ENCODE results near the gene INHBE. TPM values are rescaled to one million over a fixed set of nuclear protein-coding genes. Genes with fewer than 3 reads are reported as not detected.
"Not testable (repeated sequence)": the region's sequence is repeated elsewhere in the genome, so short reads cannot be mapped to it uniquely, and the experiment has no call there.

INHBE gene, protein sequence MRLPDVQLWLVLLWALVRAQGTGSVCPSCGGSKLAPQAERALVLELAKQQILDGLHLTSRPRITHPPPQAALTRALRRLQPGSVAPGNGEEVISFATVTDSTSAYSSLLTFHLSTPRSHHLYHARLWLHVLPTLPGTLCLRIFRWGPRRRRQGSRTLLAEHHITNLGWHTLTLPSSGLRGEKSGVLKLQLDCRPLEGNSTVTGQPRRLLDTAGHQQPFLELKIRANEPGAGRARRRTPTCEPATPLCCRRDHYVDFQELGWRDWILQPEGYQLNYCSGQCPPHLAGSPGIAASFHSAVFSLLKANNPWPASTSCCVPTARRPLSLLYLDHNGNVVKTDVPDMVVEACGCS
- total RNA-seq: 0.07 TPM in 1 of 2 replicates, not detected in the other

DNA sequence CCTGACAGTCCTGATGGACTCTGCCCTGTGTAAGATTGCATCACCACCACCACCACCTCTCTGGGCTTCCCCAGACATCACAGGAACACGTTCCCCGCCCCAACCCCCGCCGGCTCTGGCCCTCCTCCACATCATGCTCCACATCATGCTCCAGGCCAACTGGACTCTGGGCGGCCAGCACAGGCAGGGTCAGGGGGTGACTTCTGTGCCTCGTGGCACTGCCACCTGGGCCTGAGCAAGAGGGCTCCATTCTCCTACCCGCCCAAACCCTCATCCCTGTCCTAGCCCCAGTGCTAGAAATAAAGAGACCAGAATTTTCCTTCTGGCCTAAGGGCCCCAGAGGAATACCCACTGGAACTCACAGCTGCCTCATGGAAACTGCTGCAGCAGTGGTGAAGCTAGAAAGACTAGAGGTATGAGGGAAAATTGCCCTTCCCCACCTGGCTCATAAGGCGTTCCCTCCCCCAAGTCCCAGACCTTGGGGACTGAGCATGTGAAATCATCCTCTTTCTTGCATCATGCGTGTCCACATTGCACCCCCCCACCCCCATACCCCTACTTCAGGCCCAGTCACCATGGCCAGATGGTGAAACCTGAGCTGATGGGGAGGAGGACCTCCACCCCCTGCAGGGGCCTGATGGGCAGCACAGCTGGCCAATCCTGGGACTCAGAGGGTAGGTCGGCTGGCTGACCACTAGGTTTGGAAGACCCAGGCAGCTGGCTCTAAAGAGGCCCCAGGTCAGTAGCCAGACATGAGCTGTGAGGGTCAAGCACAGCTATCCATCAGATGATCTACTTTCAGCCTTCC lies at the start of gene INHBE:
Gene INHBE, plus strand, starts transcription at position 742 of the 808 bp plus-strand sequence. CDS start 230 bp downstream, outside the sequence.
- intact Hi-C loops (cut with micrococcal nuclease): no loop called here
- Mint-ChIP-seq H3K36me3 (ENCODE audit: low read depth) (no peaks in the 10 kb centered on the region), H3K27ac (peak within 1 kb of the TSS; percentile 7), H3K4me1 (peaks cover 24% of the 10 kb centered on the region), H3K27me3 (peaks cover 2% of the 10 kb centered on the region), H3K4me3 (peak within 1 kb of the TSS; percentile 53), H3K9me3 (no peaks in the 10 kb centered on the region)
- DNase-seq: no peak

DNA sequence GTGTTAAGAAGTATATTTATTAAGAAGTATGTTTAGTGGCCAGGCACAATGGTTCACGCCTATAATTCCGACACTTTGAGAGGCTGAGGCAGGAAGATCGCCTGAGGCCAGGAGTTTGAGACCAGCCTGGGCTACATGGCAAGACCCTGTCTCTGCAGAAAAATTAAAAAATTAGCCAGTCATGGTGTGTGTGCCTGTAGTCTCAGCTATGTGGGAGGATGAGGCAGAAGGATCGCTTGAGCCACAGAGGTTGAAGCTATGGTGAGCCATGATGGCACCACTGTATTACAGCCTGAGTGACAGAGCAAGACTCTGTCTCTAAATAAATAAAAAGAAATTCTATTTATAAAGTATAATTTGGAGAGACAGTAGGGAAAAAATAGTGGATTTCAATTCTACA lies 44.6 kb upstream of the INHBE start:
- no peaks in the 10 kb centered on the region for H3K27me3 Mint-ChIP-seq

DNA sequence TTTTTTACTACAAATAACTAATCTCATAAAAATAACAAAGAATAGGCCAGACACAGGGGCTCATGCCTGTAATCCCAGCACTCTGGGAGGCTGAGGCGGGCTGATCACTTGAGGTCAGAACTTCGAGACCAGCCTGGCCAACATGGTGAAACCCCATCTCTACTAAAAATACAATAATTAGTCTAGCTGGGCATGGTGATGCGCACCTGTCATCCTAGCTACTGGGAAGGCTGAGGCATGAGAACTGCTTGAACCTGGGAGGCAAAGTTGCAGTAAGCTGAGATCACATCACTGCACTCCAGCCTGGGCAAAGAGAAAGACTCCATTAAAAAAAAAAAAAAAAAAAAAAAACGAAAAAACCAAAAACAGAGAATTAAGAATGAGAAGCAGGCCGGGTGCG lies 40.9 kb upstream of the INHBE start:
- H3K4me3 Mint-ChIP-seq; H3K4me1 Mint-ChIP-seq; DNase-seq; H3K27ac Mint-ChIP-seq; H3K9me3 Mint-ChIP-seq; intact Hi-C loops (cut with micrococcal nuclease); H3K27me3 Mint-ChIP-seq: not testable (repeated sequence)
- peaks cover 10% of the 10 kb centered on the region for H3K36me3 Mint-ChIP-seq (ENCODE audit: low read depth)

More for the DNA sequence above, 44.6 kb upstream of the INHBE start:
- no peak for DNase-seq
- peaks cover 6% of the 10 kb centered on the region for H3K36me3 Mint-ChIP-seq (ENCODE audit: low read depth)
- no peak overlapping the region for H3K27ac Mint-ChIP-seq
- peaks cover 2% of the 10 kb centered on the region for H3K4me1 Mint-ChIP-seq
- intact Hi-C loops (cut with micrococcal nuclease): no loop called here
- no peaks in the 10 kb centered on the region for H3K9me3 Mint-ChIP-seq
- no peak overlapping the region for H3K4me3 Mint-ChIP-seq

DNA sequence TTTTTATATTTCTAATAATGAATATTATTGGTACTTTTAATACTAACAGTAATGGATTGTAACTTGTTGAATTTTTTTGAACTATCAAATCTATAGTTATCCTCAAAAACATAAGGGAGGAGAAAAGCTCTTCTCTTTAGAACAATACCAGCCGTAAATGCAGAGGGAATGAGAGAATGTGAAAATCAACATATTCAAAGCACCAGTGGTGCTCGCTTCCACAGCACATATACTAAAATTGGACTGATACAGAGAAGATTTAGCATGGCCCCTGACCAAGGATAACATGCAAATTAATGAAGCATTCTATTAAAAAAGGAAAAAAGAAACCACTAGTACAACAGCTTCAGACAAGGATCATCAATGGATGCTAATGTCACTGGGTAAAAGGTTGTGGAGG lies 40.0 kb upstream of the INHBE start:
- H3K27ac Mint-ChIP-seq: no peak overlapping the region
- intact Hi-C loops (cut with micrococcal nuclease): no loop called here
- no peaks in the 10 kb centered on the region for H3K27me3 Mint-ChIP-seq
- H3K4me1 Mint-ChIP-seq: peaks cover 5% of the 10 kb centered on the region
- H3K9me3 Mint-ChIP-seq: no peaks in the 10 kb centered on the region
- H3K36me3 Mint-ChIP-seq (ENCODE audit: low read depth): peaks cover 14% of the 10 kb centered on the region
- no peak overlapping the region for H3K4me3 Mint-ChIP-seq
- no peak for DNase-seq

DNA sequence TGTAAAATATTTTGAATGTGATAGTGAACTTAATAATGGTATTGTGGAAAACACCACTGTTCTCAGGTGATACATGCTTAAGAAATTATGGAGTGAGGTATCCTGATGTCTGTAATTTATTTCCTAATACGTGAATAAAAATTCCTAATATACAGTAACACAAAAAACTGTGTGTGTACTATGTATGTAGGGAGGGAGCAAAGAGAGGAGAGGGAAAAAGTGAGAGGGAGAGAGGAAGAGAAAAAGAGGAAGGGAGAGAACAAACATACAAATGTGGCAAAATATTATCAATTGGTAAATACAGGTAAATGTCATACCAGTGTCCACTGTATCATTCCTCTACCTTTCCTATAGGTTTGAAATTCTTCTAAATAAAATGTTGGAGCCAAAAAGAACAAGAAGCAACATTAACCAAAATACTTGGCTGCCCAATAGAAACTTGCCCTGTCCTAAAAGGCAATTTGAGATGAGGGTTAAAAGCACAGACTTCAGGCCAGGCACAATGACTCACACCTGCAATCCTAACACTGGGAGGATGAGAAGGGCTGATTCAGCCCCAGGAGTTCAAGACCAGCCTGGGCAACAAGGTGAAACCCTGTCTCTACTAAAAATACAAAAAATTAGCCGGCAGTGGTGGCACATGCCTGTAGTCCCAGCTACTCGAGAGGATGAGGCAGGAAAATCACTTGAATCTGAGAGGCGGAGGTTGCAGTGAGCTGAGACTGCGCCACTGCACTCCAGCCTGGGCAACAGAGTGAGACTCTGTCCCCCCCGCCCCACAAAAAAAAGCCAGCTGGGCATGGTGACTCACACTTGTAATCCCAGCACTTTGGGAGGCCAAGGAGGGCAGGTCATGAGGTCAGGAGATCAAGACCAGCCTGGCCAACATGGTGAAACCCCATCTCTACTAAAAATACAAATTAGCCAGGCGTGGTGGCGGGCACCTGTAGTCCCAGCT lies 38.8 kb upstream of the INHBE start:
- H3K27ac Mint-ChIP-seq: no peak overlapping the region
- H3K4me3 Mint-ChIP-seq: no peak overlapping the region
- intact Hi-C loops (cut with micrococcal nuclease): no loop called here
- DNase-seq: no peak
- H3K27me3 Mint-ChIP-seq: no peaks in the 10 kb centered on the region
- peaks cover 5% of the 10 kb centered on the region for H3K4me1 Mint-ChIP-seq
- no peaks in the 10 kb centered on the region for H3K9me3 Mint-ChIP-seq
- peaks cover 20% of the 10 kb centered on the region for H3K36me3 Mint-ChIP-seq (ENCODE audit: low read depth)

DNA sequence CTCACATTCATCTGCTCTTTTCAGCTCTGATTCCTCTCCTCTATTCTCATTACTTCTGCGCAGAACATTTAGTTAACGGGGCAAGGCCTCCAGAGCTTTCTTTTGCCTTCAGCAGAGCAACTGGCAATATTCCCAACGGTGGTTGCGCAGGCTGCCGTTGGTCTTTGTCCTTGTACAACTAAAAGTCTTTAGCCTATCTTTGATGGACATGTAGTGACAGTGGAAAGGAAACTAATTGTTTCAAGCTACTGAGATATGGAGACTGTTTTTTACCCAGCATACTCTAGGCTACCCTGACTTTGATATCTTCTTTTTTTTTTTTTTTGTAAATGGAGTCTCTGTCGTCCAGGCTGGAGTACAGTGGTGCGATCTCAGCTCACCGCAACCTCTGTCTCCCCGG lies 36.9 kb upstream of the INHBE start:
- no peak for DNase-seq
- Mint-ChIP-seq H3K4me3 (no peak overlapping the region), H3K27me3 (no peaks in the 10 kb centered on the region), H3K9me3 (no peaks in the 10 kb centered on the region), H3K36me3 (ENCODE audit: low read depth) (peaks cover 30% of the 10 kb centered on the region), H3K27ac (no peak overlapping the region), H3K4me1 (peaks cover 5% of the 10 kb centered on the region)
- intact Hi-C loops (cut with micrococcal nuclease): no loop called here

DNA sequence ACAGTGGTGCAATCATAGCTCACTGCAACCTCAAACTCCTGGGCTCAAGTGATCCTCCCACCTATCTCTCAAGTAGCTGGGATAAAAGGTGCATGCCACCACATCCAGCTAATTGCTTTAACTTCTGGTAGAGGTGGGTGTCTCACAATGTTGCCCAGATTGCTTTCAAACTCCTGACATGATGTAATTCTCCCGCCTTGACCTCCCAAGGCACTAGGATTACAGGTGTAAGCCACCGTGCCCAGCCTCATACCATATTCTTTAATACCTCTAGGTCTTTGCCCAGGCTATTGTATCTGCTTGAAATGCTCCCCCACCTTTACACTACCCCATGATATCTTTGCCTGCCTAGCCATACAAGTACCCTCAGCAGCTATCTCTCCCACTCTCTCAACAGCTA lies 35.6 kb upstream of the INHBE start:
- intact Hi-C loops (cut with micrococcal nuclease): no loop called here
- Mint-ChIP-seq H3K27me3 (no peaks in the 10 kb centered on the region), H3K4me3 (no peak overlapping the region), H3K9me3 (no peaks in the 10 kb centered on the region), H3K36me3 (ENCODE audit: low read depth) (peaks cover 31% of the 10 kb centered on the region), H3K27ac (no peak overlapping the region), H3K4me1 (peaks cover 5% of the 10 kb centered on the region)
- no peak for DNase-seq

DNA sequence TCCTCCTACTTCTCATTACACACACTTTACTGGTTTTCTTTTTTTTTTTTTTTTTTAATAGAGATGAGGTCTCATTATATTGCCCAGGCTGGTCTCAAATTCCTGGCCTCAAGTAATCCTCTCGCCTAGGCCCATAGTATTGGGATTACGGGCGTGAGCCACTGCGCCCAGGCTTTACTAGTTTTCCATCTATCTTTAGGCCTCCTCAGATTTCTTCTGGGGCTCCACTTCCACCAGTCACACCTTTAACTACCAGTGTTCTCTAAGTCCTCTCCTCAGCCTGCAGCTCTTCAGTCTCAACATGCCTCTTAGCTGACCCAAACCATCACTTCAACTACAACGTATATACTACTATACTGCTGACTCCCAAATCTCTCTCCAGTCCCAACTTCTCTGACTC lies 34.6 kb upstream of the INHBE start:
- intact Hi-C loops (cut with micrococcal nuclease): no loop called here
- no peak for DNase-seq

DNA sequence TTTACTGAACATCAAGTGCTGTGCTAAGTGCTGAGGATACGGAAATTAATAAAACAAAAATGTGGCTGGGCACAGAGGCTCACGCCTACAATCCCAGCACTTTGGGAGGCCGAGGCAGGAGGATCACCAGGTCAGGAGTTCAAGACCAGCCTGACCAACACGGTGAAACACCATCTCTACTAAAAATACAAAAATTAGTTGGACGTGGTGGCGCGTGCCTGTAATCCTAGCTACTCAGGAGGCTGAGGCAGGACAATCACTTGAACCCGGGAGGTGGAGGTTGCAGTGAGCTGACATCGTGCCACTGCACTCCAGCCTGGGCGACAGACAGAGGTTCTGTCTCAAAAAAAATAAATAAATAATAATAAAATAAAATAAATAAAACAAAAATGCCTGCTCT lies 28.2 kb upstream of the INHBE start:
- H3K4me3 Mint-ChIP-seq; DNase-seq; H3K27me3 Mint-ChIP-seq; intact Hi-C loops (cut with micrococcal nuclease); H3K27ac Mint-ChIP-seq; H3K9me3 Mint-ChIP-seq: not testable (repeated sequence)
- Mint-ChIP-seq H3K36me3 (ENCODE audit: low read depth) (peaks cover 20% of the 10 kb centered on the region), H3K4me1 (peaks cover 27% of the 10 kb centered on the region)

More for the DNA sequence above, 34.6 kb upstream of the INHBE start:
- H3K9me3 Mint-ChIP-seq: no peaks in the 10 kb centered on the region
- peaks cover 5% of the 10 kb centered on the region for H3K4me1 Mint-ChIP-seq
- no peak overlapping the region for H3K27ac Mint-ChIP-seq
- peaks cover 31% of the 10 kb centered on the region for H3K36me3 Mint-ChIP-seq (ENCODE audit: low read depth)
- H3K4me3 Mint-ChIP-seq: no peak overlapping the region
- H3K27me3 Mint-ChIP-seq: no peaks in the 10 kb centered on the region

DNA sequence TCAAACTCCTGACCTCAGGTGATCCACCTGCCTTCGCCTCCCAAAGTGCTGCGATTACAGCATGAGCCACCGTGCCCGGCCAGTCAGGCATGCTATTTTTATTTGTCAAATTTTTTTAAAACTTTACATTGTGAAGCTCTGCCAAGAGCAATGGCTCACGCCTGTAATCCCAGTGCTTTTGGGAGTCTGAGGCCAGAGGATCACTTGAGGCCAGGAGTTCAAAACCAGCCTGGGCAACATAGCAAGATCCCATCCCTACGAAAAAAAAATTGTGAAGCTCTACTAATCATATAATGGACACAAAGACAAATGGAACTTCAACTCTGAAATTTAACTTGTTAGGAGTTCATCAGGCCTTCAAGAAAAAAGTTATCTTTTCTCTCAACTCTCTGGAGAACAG lies 26.1 kb upstream of the INHBE start:
- no peak for DNase-seq
- Mint-ChIP-seq H3K4me3 (peak overlapping the region; percentile 99), H3K36me3 (ENCODE audit: low read depth) (peaks cover 11% of the 10 kb centered on the region), H3K27me3 (no peaks in the 10 kb centered on the region), H3K4me1 (peaks cover 29% of the 10 kb centered on the region), H3K9me3 (no peaks in the 10 kb centered on the region), H3K27ac (peak overlapping the region; percentile 77)
- intact Hi-C loops (cut with micrococcal nuclease): no loop called here

DNA sequence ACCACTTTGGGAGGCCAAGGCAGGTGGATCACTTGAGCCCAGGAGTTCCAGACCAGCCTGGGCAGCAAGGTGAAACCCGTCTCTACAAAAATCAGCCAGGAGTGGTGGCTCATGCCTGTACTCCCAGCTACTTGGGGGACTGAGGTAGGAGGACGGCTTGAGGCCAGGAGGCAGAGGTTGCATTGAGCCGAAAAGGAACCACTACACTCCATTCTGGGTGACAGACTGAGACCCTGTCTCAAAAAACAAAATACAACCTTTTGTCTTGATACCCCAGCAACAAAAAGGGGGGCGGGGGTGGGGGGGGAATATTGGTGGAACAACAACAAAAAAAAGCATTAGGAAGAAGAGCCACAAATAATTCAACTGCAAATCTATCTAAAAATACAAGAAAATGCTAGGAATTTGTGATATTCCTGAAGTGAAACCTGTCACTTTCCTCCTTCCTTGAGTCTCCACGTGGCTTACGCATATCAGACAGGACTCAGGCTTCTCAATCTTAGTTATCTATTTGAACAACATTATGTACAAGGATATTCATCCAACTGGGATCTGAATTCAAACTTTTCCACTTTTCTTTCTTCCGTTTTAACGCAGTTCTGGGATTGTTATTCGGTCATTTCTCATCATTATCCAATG lies 25.5 kb upstream of the INHBE start:
- no peaks in the 10 kb centered on the region for H3K27me3 Mint-ChIP-seq
- no peaks in the 10 kb centered on the region for H3K9me3 Mint-ChIP-seq
- peak overlapping the region; percentile 99 for H3K4me3 Mint-ChIP-seq
- no peak for DNase-seq
- H3K27ac Mint-ChIP-seq: peak overlapping the region; percentile 99
- intact Hi-C loops (cut with micrococcal nuclease): loop anchor here (1.0 kb wide), 1 partner anchor 149 kb away; no protein-coding TSS in a partner anchor
- H3K36me3 Mint-ChIP-seq (ENCODE audit: low read depth): peaks cover 8% of the 10 kb centered on the region
- H3K4me1 Mint-ChIP-seq: peaks cover 29% of the 10 kb centered on the region

DNA sequence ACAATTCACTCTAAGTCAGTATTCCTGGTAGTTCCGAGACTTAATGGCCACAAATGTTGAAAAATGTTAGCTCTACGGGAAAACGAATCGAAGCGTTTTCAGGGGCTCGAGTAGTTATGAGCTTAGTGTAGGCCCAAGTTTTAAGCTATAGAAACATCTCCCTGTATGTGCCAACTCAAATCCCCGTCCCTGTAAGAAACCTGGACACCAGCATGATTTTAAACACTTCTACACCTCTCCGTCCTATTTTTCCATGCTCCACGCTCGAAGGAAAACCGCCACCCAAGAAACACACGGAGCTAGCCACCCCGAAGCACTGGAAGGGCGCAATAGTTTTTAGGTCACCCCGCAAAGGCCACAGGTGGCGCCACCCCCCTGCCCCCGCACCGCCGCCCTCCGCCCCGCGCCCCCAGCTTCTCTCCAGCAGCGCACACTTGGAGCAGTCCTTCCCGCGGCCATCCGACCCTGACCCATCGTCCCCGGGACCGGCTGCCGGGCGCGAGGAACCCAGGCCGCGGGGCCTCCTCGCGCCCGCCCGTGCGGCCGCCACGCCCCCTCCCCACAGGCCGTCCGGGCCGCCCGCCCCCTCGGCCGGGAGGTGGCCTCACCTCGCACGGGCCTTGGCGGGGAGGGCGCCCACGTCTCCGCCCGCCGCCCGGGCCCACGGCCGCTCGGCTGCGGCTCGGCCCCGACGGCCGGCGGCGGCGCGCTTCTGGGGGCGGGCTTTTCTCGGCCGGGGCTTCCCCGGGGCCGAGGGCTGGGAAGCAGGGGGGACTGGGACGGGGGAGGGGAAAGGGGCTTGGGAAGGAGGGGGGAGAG lies 24.8 kb upstream of the INHBE start:
- peaks cover 8% of the 10 kb centered on the region for H3K36me3 Mint-ChIP-seq (ENCODE audit: low read depth)
- intact Hi-C loops (cut with micrococcal nuclease): loop anchor here (1.0 kb wide), 1 partner anchor 150 kb away; no protein-coding TSS in a partner anchor
- H3K4me1 Mint-ChIP-seq: peaks cover 31% of the 10 kb centered on the region
- H3K9me3 Mint-ChIP-seq: no peaks in the 10 kb centered on the region
- H3K4me3 Mint-ChIP-seq: peak overlapping the region; percentile 99
- H3K27ac Mint-ChIP-seq: peak overlapping the region; percentile 99
- peak; percentile 89 for DNase-seq
- no peaks in the 10 kb centered on the region for H3K27me3 Mint-ChIP-seq
